Inferior parietal cortex (tissue), 1 donor: ENCODE data around the gene IFT122.

Source experiments
- DNase-seq: peaks from one replicate; pipeline ENCODE4 v3.0.0-alpha.2; 2016; ENCODE audit errors: extremely low spot score

IFT122 gene

DNA sequence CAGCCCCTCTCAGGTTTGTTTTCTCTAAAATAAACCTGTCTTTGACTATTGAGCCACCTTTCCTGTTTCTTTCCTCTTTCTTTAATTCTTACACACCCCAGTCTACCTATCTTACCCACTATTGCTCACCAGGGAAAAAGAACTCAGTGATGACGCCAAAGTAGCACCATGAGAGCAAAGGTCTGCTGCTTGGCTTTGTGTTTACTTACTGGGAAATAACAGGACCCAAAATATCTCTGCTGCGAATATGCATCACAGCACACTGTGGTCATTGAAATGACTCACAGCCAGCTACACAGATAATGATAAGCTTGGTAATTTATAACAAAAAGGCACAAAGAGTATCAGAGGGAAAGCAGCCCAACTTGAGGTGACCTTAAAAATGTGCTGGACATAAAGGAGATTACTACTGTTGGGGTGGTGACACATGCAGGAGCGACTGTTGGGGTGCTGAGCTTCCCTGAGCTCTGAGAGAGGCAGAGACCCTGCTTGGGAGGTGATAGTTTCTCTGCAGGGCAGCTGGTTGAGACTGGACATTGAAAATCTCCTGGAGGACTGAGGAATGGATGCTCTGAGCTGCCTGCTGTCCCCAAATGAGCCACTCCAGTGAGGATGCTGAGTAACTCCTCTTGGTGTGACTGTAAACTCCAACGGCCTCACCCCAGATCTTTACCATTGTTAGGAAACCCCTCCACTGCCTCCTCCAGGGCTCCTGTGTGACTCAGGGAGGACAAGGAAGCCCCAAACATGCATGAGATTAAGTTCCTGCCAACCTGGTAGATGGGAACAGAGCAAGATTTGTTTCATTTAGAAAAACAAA is 26.1 kb upstream of the IFT122 start:
- no peak for DNase-seq

GRCh38 chr3:129415378-129415777 is 24.6 kb upstream of the IFT122 start:
- no peak for DNase-seq

GRCh38 chr3:129415830-129416229 is 24.2 kb upstream of the IFT122 start:
- DNase-seq, result no peak

GRCh38 chr3:129416415-129416814 is 23.6 kb upstream of the IFT122 start:
- no peak for DNase-seq

GRCh38 chr3:129417326-129417725 is 22.7 kb upstream of the IFT122 start:
- no peak for DNase-seq

DNA sequence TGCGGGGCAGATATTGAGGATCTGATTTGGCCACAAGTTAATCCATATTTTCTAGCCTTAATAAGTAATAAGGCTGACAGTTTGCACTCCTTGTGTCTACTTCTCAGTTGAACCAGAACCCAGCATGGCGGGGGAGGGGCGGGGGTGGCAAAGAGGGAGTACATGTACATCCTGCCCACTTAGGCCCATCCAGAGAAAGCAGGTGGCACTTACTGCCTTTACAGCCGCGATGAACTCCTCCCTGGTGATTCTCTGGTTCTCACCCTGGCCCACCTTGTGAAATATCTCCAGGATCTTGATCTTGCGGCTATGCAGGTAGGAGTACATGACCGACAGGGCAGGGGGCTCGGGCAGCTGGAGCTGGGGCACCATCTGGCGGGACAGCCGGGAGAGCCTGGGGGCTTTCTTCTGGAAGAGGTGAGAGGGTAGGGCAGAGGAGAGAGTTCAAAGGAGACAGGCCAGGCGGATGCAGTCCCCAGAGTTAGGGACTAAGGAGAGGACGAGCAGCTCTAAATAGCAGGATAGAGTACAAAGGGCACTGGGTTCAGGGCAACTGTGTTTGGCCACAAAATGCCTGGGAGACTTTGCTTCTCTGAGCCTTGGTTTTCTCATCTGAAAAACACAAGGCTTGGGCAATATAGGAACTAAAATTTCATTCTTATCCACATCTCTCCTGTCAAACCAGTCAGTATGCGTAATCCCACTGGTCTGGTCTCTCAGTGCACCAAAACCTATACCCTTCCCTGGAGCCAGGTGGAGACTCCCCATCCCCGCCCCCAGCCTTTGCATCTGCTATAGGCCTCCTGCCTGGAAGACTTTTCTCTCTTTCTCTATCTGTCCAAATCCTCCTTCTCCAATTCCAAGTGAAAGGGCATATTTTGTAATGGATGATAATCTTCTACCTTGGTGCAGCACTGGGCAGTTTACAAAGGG is 21.7 kb upstream of the IFT122 start:
- DNase-seq, result no peak

GRCh38 chr3:129419476-129419875 is 20.5 kb upstream of the IFT122 start:
- DNase-seq, result no peak

- DNase-seq, result no peak
Measured at GRCh38 chr3:129421236-129421883, 18.7 kb upstream of the IFT122 start.

GRCh38 chr3:129421988-129422745 is 17.9 kb upstream of the IFT122 start:
- DNase-seq, result no peak

GRCh38 chr3:129422897-129423296 is 17.1 kb upstream of the IFT122 start:
- no peak for DNase-seq

DNA sequence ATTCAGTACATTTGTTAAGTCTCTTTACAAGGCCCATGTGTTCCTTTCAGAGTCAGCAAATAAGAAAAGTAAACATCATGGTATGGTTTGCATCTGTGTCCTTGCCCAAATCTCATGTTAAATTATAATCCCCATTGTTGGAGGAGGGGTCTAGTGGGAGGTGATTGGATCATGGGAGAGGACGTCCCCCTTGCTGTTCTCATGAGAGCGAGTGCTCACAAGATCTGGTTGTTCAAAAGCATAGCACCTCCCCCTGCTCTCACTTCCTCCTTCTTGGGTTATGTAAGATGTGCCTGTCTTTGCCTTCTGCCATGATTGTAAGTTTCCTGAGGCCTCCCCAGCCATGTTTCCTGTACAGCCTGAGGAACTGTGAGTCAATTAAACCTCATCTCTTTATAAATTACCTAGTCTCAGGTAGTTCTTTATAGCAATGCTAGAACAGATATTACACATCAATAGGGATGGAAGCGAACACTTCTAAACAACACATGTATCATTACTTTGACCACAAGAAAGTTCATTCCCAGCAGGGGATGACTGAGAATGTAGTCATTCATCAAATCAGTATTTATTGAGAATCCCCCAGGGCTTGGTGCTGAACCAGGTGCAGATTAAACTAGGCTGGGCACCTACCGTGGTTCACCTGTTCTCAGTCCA is 15.7 kb upstream of the IFT122 start:
- DNase-seq, result no peak

DNA sequence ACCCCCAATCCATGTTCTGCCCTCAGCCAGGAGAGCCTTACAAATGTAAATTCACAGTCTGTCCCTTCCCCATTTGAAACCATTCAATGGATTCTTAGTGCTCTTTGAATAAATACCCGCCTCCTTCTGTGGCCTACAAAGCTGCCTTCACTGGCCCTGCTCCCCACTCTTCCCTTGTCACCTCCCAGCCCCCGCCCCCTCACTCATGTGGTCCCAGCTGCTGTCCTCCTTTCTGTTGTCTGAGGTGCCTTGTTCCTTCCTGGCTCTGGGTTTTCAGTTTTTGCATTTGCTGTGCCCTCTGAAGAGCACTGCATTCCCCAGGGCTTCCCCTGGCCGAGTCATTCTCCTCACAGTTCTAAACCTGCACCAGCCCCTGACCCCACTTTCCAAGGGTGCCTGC is 14.8 kb upstream of the IFT122 start:
- no peak for DNase-seq

- DNase-seq, result no peak
Measured at GRCh38 chr3:129425619-129426018, 14.4 kb upstream of the IFT122 start.

DNA sequence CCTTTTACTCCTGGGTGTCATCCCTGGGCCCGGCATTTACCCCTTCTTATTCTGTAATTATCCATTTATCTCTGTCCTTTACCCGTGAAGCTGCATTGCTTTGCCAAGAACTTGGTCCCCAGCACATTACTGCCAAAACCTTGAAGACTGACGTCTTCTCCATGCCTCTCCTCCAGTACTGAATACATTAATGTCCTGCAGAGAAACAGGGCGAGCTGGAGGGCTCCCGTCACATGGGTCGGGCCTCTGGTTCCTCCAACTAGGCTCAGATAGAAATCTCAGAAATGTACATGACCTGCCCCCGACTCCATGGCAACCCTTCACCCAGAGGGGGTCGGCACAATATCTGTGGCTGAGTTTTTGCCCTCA is 12.0 kb upstream of the IFT122 start:
- DNase-seq, result no peak

GRCh38 chr3:129428376-129429079 is 11.5 kb upstream of the IFT122 start, which contains the start of gene EFCAB12:
EFCAB12 (minus strand) TSS chr3:129428636; CDS start chr3:129428488, 148 bp downstream.
- peak; percentile 98 for DNase-seq

DNA sequence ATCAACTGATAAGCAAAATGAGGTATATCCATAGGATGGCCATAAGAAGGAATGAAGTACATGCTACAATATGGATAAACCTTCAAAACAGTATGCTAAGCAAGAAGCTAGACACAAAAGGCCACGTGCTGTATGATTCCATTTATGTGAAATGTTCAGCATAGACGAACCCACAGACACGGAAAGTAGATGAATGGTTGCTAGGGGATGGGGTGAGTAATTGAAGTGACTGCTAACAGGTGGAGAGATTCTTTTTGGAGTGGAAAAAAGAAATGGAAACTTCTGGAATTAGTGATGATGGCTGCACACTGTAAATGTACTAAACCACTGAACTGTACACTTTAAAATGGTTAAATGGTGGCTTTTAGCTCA is 11.0 kb upstream of the IFT122 start:
- no peak for DNase-seq

- no peak for DNase-seq
Measured at GRCh38 chr3:129429602-129430001, 10.4 kb upstream of the IFT122 start.

GRCh38 chr3:129432036-129432435 is 8.0 kb upstream of the IFT122 start:
- no peak for DNase-seq

DNA sequence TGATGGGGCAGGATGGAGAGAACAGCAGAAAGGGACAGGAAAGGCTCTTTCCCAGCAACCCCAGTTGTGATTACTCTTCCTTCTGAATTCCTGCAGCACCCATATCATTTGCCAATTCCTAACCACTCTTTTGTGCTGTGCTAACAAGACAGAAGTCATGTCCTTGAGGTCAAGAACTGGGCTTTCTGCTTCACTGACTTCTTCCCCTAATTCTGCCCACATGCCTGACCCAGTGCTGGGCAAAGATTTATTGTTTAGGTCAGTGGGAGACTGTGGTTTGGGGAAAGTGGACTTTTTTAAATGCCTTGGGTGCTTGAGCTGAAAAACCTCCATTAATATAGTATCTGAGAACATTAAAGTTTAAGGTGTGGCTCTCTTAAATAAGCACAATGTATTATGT is 7.4 kb upstream of the IFT122 start:
- no peak for DNase-seq

DNA sequence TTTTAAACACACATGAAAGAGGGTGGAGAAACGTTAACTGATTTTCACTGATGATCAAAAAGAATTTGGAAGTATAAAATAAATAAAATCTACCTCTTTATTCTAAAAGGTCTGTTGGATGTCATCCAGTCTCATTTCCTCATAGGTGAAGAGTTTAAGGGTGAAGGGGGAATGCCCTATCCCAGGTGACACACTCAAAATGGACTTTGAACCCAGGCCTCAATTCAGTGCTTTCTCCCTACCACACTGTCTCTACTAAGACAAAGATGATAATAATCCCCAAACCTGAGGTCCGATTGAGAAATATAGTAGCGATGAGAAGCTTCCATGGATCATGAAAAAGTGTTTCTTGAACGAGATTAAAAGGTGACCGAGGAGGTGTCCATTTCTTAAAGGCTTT is 6.5 kb upstream of the IFT122 start:
- DNase-seq, result no peak
